Measurements from ENCODE around the gene OR2A5. TPM values are rescaled to one million over a fixed set of nuclear protein-coding genes. Genes with fewer than 3 reads are reported as not detected.

OR2A5 gene
- total RNA-seq, 1 donor from 2014 or later, result not detected

DNA sequence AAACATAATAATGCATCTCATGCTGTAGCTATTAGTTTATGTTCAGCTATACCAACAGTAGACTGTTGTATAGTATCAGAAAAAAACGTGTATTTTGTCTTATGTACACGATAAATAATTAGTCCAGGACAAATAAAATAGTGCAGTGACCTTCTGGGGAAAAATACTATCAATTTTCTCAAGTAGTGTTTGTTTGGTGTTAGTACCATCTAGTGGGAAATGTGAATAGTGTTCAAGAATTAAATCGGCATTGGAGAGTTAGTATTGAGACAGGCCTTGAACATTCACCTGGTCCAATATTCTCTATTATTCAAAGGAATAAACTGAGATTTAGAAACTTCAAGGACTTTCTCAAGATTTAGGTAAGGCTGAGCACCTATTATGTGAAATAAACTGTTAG is 21.7 kb upstream of the OR2A5 start:
- TF ChIP-seq, protein P1, sequence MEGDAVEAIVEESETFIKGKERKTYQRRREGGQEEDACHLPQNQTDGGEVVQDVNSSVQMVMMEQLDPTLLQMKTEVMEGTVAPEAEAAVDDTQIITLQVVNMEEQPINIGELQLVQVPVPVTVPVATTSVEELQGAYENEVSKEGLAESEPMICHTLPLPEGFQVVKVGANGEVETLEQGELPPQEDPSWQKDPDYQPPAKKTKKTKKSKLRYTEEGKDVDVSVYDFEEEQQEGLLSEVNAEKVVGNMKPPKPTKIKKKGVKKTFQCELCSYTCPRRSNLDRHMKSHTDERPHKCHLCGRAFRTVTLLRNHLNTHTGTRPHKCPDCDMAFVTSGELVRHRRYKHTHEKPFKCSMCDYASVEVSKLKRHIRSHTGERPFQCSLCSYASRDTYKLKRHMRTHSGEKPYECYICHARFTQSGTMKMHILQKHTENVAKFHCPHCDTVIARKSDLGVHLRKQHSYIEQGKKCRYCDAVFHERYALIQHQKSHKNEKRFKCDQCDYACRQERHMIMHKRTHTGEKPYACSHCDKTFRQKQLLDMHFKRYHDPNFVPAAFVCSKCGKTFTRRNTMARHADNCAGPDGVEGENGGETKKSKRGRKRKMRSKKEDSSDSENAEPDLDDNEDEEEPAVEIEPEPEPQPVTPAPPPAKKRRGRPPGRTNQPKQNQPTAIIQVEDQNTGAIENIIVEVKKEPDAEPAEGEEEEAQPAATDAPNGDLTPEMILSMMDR (IDR thresholded peaks at IDR 0.05; ENCODE audit: insufficient read depth, low read length, poor library complexity, severe bottlenecking), result peak; percentile 33
- Histone ChIP-seq H3K36me3 (ENCODE audit: control insufficient read depth, insufficient read depth, low read length) (no peaks in the 10 kb centered on the region), H3K4me3 (ENCODE audit: low read depth, low read length) (no peak overlapping the region), H3K27me3 (ENCODE audit: control insufficient read depth, insufficient read depth, low read length) (no peaks in the 10 kb centered on the region)
- DNase-seq (ENCODE audit: low read depth), result no peak

DNA sequence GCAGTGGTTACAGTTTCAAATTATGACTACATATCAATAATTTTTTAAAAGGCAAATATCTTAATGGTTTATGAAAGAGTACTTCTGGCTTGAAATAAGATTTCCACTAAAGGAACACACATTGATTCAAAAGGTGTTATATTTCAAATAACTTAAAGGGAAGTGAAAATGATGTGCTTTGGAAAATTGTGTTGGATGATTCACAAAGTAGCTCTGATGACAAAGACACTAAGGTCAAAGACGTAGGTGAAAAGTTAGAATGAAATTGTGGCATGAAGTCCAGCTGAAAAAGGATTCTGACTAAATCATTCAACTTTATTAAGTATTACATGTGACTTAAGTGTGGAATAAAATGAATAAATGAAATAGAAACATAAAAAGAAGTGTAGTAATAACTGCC is 20.8 kb upstream of the OR2A5 start:
- no peak for DNase-seq (ENCODE audit: low read depth)
- TF ChIP-seq, protein P1 (IDR thresholded peaks at IDR 0.05; ENCODE audit: insufficient read depth, low read length, poor library complexity, severe bottlenecking), result no peak
- no peak overlapping the region for H3K4me3 ChIP-seq (ENCODE audit: low read depth, low read length)
- H3K27me3 ChIP-seq (ENCODE audit: control insufficient read depth, insufficient read depth, low read length), result no peaks in the 10 kb centered on the region
- no peaks in the 10 kb centered on the region for H3K36me3 ChIP-seq (ENCODE audit: control insufficient read depth, insufficient read depth, low read length)

DNA sequence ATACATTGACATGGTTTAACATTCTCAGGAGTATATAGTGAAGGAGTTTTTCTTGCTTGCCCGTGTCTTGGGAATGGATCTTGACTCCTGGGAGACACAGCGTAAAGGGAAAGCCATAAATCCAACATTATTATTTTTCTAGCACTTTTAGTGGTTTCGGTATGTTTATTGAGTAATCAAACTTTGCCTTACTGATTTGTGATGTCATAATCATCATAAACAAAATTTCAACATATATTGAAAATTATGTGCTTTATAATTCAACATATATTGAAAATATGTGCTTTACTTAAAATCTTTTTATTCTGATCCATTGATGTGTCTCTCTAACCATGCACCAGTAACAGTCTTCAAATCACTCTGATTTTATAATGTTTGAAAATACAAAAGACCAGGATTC is 20.2 kb upstream of the OR2A5 start:
- no peaks in the 10 kb centered on the region for H3K27me3 ChIP-seq (ENCODE audit: control insufficient read depth, insufficient read depth, low read length)
- H3K4me3 ChIP-seq (ENCODE audit: low read depth, low read length), result no peak overlapping the region
- no peaks in the 10 kb centered on the region for H3K36me3 ChIP-seq (ENCODE audit: control insufficient read depth, insufficient read depth, low read length)
- no peak for DNase-seq (ENCODE audit: low read depth)
- TF ChIP-seq, protein P1 (IDR thresholded peaks at IDR 0.05; ENCODE audit: insufficient read depth, low read length, poor library complexity, severe bottlenecking), result no peak

DNA sequence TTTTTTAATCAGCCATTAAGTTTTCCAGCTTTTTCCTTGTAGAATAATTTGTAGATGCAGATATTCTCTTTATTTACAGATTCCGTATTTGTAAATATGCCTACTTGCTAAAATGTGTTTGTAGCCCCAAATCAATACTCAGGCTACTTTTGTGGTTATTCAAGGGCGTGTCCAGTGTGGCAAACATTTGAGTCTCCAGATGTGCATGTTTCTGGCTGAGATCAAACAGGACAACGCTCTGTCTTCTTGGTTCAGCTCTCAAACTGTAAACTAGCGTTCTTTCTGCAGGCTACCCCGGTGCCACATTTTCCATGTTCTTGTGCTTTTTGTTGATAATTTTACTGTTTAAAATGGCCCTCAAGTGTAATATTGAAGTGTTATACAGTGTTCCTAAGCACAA is 16.2 kb upstream of the OR2A5 start:
- no peak overlapping the region for H3K4me3 ChIP-seq (ENCODE audit: low read depth, low read length)
- TF ChIP-seq, protein P1 (IDR thresholded peaks at IDR 0.05; ENCODE audit: insufficient read depth, low read length, poor library complexity, severe bottlenecking), result no peak
- no peaks in the 10 kb centered on the region for H3K36me3 ChIP-seq (ENCODE audit: control insufficient read depth, insufficient read depth, low read length)
- no peak for DNase-seq (ENCODE audit: low read depth)
- H3K27me3 ChIP-seq (ENCODE audit: control insufficient read depth, insufficient read depth, low read length), result no peaks in the 10 kb centered on the region

DNA sequence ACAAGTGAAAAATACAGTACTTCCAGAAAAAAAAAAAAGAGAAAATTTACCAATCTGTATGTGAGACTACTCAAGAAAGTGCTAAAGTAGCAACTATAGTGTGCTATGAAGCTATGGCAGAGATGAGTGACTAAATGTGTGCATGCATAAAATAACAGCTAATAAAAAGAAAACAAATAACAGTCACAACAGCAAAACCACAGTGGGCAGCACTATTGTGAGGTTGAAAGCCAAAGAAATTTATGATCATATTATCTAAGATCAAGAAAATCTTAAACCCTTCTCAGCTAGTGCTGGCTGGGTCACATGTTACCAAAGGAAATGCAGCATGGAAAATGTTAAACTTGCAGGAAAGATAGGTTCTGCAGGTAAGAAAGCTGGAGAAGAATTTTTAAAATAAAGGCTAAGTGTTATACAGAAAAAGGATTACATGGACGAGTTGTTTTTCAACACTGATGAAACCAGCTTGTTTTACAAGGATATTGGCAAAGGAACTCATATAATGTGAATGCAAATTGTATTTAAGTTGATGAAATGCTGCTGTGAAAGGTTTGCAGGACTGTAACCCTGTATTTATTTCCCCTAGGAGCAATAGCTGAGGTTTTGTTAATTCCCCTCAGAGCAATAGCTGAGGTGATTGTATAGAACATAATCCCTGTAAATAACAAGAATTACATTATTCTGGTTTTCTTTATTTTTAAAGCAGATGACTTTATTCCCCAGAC is 15.6 kb upstream of the OR2A5 start:
- no peak for DNase-seq (ENCODE audit: low read depth)
- TF ChIP-seq, protein P1 (IDR thresholded peaks at IDR 0.05; ENCODE audit: insufficient read depth, low read length, poor library complexity, severe bottlenecking), result no peak
- no peaks in the 10 kb centered on the region for H3K36me3 ChIP-seq (ENCODE audit: control insufficient read depth, insufficient read depth, low read length)
- no peaks in the 10 kb centered on the region for H3K27me3 ChIP-seq (ENCODE audit: control insufficient read depth, insufficient read depth, low read length)
- H3K4me3 ChIP-seq (ENCODE audit: low read depth, low read length), result no peak overlapping the region

DNA sequence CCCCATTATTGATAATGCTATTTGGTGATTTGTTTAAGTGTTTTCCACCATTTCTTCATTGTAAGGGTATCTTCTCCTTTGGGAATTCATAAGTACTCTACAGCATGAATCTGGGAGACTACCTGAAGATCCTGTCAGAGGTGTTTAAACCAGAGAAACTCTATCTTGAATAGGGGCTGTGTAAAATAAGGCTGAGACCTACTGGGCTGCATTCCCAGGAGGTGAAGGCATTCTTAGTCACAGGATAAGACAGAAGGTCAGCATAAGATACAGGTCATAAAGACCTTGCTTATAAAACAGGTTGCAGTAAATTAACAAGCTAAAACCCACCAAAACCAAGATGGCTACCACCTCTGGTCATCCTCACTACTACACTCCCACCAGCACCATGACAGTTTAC is 13.4 kb upstream of the OR2A5 start:
- Histone ChIP-seq H3K27me3 (ENCODE audit: control insufficient read depth, insufficient read depth, low read length) (no peaks in the 10 kb centered on the region), H3K36me3 (ENCODE audit: control insufficient read depth, insufficient read depth, low read length) (no peaks in the 10 kb centered on the region), H3K4me3 (ENCODE audit: low read depth, low read length) (no peak overlapping the region)
- TF ChIP-seq, protein P1 (IDR thresholded peaks at IDR 0.05; ENCODE audit: insufficient read depth, low read length, poor library complexity, severe bottlenecking), result no peak
- DNase-seq (ENCODE audit: low read depth), result no peak
